ENCODE measurements around the gene FAM32A. TPM values are rescaled to one million over a fixed set of nuclear protein-coding genes. Genes with fewer than 3 reads are reported as not detected.

FAM32A gene
- polyA plus RNA-seq, 1 of the 3 experiments (the other 2 are of a cell fraction): 156 TPM

- Histone ChIP-seq H3K79me2 (ENCODE audit: insufficient read depth) (no peaks in the 10 kb centered on the region), H2AFZ (ENCODE audit: low read depth) (no peak within 1 kb of the TSS)
Measured at GRCh38 chr19:16143399-16144215, 41.6 kb upstream of the FAM32A start, which contains the start of gene HSH2D. TSS of gene HSH2D (plus strand) at chr19:16143685. CDS start at chr19:16148751, 5,066 bp downstream.

GRCh38 chr19:16144216-16144581, 41.0 kb upstream of the FAM32A start:
- ChIA-PET POLR2A (no interaction called here), CTCF (interaction anchor here (1.8 kb wide), 1 partner anchor 41 kb away, joined by 4 read pairs; the partner anchor contains the start of gene FAM32A)

More at GRCh38 chr19:16143399-16144215, 41.6 kb upstream of the FAM32A start, which contains the start of gene HSH2D:
- no peaks in the 10 kb centered on the region; the same call in 1 of the 2 replicates for H3K27me3 ChIP-seq (ENCODE audit: insufficient read depth)
- no peaks in the 10 kb centered on the region for H3K4me1 ChIP-seq (ENCODE audit: control insufficient read depth in 1 of 2, insufficient read depth in 2 of 2, low read depth in 1 of 2, low read length in 1 of 2)
- H3K9me3 ChIP-seq: no peaks in the 10 kb centered on the region
- 29% methylated on average over 12 of the region's 13 CpGs for WGBS (ENCODE audit: low lambda C conversion rate)
- no peak for DNase-seq
- no peaks in the 10 kb centered on the region for H3K9me2 ChIP-seq
- no peaks in the 10 kb centered on the region for H3K36me3 ChIP-seq (replicated peaks in 1 of 2; ENCODE audit: control insufficient read depth in 1 of 2, insufficient read depth in 2 of 2, low read length in 1 of 2)
- no peak within 1 kb of the TSS for H3K4me3 ChIP-seq (ENCODE audit: low read depth in 2 of 2, low read length in 1 of 2)
- ChIA-PET CTCF (interaction anchor here (1.3 to 1.8 kb wide), 2 partner anchors 41 to 102 kb away, joined by 4 read pairs; partner anchors contain the start of gene FAM32A), POLR2A (no interaction called here)
- no peaks in the 10 kb centered on the region for H4K20me1 ChIP-seq (ENCODE audit: insufficient read depth)
- no peak within 1 kb of the TSS for H3K9ac ChIP-seq
- no peaks in the 10 kb centered on the region for H3F3A ChIP-seq (replicated peaks; ENCODE audit: insufficient read depth)
- H3K27ac ChIP-seq (ENCODE audit: low read depth in 2 of 2, low read length in 1 of 2): no peak within 1 kb of the TSS
- no peak within 1 kb of the TSS for H3K4me2 ChIP-seq
- TF ChIP-seq TCF12 (IDR thresholded peaks at IDR 0.05) (no peak), TEAD4 (IDR thresholded peaks at IDR 0.05; ENCODE audit: borderline replicate concordance, insufficient read depth) (no peak)

GRCh38 chr19:16146112-16146511, 39.1 kb upstream of the FAM32A start:
- CTCF ChIA-PET: interaction anchor here (1.4 kb wide), 1 partner anchor 28 kb away, joined by 5 read pairs; no protein-coding TSS in a partner anchor
- Histone ChIP-seq H3K4me3 (ENCODE audit: low read depth in 2 of 2, low read length in 1 of 2) (no peak overlapping the region), H3F3A (replicated peaks; ENCODE audit: insufficient read depth) (no peaks in the 10 kb centered on the region), H4K20me1 (ENCODE audit: insufficient read depth) (no peaks in the 10 kb centered on the region), H3K27ac (ENCODE audit: low read depth in 2 of 2, low read length in 1 of 2) (no peak overlapping the region), H3K27me3 (ENCODE audit: insufficient read depth) (no peaks in the 10 kb centered on the region; the same call in 1 of the 2 replicates), H3K79me2 (ENCODE audit: insufficient read depth) (no peaks in the 10 kb centered on the region), H3K4me1 (ENCODE audit: control insufficient read depth in 1 of 2, insufficient read depth in 2 of 2, low read depth in 1 of 2, low read length in 1 of 2) (no peaks in the 10 kb centered on the region), H2AFZ (ENCODE audit: low read depth) (no peak overlapping the region), H3K9me2 (no peaks in the 10 kb centered on the region), H3K9ac (no peak overlapping the region), H3K9me3 (no peaks in the 10 kb centered on the region), H3K4me2 (no peak overlapping the region), H3K36me3 (replicated peaks in 1 of 2; ENCODE audit: control insufficient read depth in 1 of 2, insufficient read depth in 2 of 2, low read length in 1 of 2) (no peaks in the 10 kb centered on the region)
- POLR2A ChIA-PET: no interaction called here
- DNase-seq: no peak
- 23% methylated on average over 5 of the region's 5 CpGs for WGBS (ENCODE audit: low lambda C conversion rate)
- no peak for TF ChIP-seq CHD2 (IDR thresholded peaks at IDR 0.05; ENCODE audit: low read length, partially characterized antibody)
- no peak for TF ChIP-seq NRF1 (IDR thresholded peaks at IDR 0.05; ENCODE audit: low read depth, low read length)

More at GRCh38 chr19:16144216-16144581, 41.0 kb upstream of the FAM32A start:
- TF ChIP-seq MAX (IDR thresholded peaks at IDR 0.05; ENCODE audit: low read depth): no peak
- Histone ChIP-seq H3K79me2 (ENCODE audit: insufficient read depth) (no peaks in the 10 kb centered on the region), H3K27me3 (ENCODE audit: insufficient read depth) (no peaks in the 10 kb centered on the region; the same call in 1 of the 2 replicates), H3K4me1 (ENCODE audit: control insufficient read depth in 1 of 2, insufficient read depth in 2 of 2, low read depth in 1 of 2, low read length in 1 of 2) (no peaks in the 10 kb centered on the region), H3K27ac (ENCODE audit: low read depth in 2 of 2, low read length in 1 of 2) (no peak overlapping the region), H3K9me3 (no peaks in the 10 kb centered on the region), H3F3A (replicated peaks; ENCODE audit: insufficient read depth) (no peaks in the 10 kb centered on the region), H4K20me1 (ENCODE audit: insufficient read depth) (no peaks in the 10 kb centered on the region), H3K9ac (no peak overlapping the region), H3K9me2 (no peaks in the 10 kb centered on the region), H3K36me3 (replicated peaks in 1 of 2; ENCODE audit: control insufficient read depth in 1 of 2, insufficient read depth in 2 of 2, low read length in 1 of 2) (no peaks in the 10 kb centered on the region), H3K4me3 (ENCODE audit: low read depth in 2 of 2, low read length in 1 of 2) (no peak overlapping the region), H2AFZ (ENCODE audit: low read depth) (no peak overlapping the region), H3K4me2 (no peak overlapping the region)
- DNase-seq: no peak
- 14% methylated on average over 1 of the region's 1 CpG for WGBS (ENCODE audit: low lambda C conversion rate)

Measured in SK-N-SH (cell line).